B cell (primary cell): ENCODE data around the gene RPH3AL. TPM values are rescaled to one million over a fixed set of nuclear protein-coding genes. Genes with fewer than 3 reads are reported as not detected.

Source experiments
- ATAC-seq: fragments of 200-7000 bp; cut with Tn5 transposase; one replicate; pipeline ENCODE4 v1.10.0; 2021; ENCODE audit warnings: low read depth, mild to moderate bottlenecking, moderate number of reproducible peaks, moderate library complexity
- CTCF ChIA-PET: fragments of 350-600 bp; sonication (Branson Sonifier 250); formaldehyde crosslinking; loops from one replicate; lab custom pipeline; 2021; ENCODE audit warnings: antibody characterized with exemption, inconsistent platforms; lab: Charles Lee
- POLR2A ChIA-PET: fragments of 350-600 bp; sonication (Branson Sonifier 250); formaldehyde crosslinking; loops from one replicate; lab custom pipeline; 2021; ENCODE audit warnings: antibody characterized with exemption; lab: Charles Lee
- DNase-seq: peaks from one replicate; pipeline ENCODE4 v3.0.0; 2013
- H2AFZ ChIP-seq: 2 replicates; pipeline ENCODE4 v1.6.1; 2012; ENCODE audit warnings: mild to moderate bottlenecking, low read depth, low read length; ENCODE audit not compliant: insufficient read depth, poor library complexity, severe bottlenecking
- H3K27ac ChIP-seq, 2 donors: 1 replicate in 1 of 2; 2 replicates in 1 of 2; pipeline ENCODE4 v1.5.1; 2012 to 2013; ENCODE audit warnings: low read length in 2 of 2, mild to moderate bottlenecking in 2 of 2, moderate library complexity in 1 of 2
- H3K27me3 ChIP-seq, 4 experiments: fragments of 200-600 bp in 1 of 4; sonication (generic) in 1 of 4; replicated peaks in 1 of 4; 1 replicate in 2 of 4; 2 replicates in 2 of 4; pipeline versions ENCODE4 v1.6.1 to v1.7.0; 2013 to 2016; ENCODE audit warnings: low read length in 3 of 4, mild to moderate bottlenecking in 2 of 4, mixed read lengths in 1 of 4, moderate library complexity in 1 of 4; ENCODE audit not compliant: insufficient read depth in 4 of 4, control insufficient read depth in 3 of 4; ENCODE audit errors: control extremely low read depth in 1 of 4
- H3K36me3 ChIP-seq, 2 experiments: replicated peaks in 1 of 2; 1 replicate in 1 of 2; 2 replicates in 1 of 2; pipeline versions ENCODE4 v1.6.1 to v1.7.1; 2013; ENCODE audit warnings: low read length in 1 of 2; ENCODE audit not compliant: insufficient read depth in 2 of 2, control insufficient read depth in 1 of 2; ENCODE audit errors: control extremely low read depth in 1 of 2, extremely low read depth in 1 of 2
- H3K4me1 ChIP-seq, 2 donors: fragments of 200-600 bp in 1 of 2; sonication (generic) in 1 of 2; 1 replicate in 1 of 2; 2 replicates in 1 of 2; pipeline versions ENCODE4 v1.5.1 to v1.6.1; 2013 to 2017; ENCODE audit warnings: low read length in 2 of 2; ENCODE audit not compliant: control insufficient read depth in 2 of 2, insufficient read depth in 2 of 2
- H3K4me2 ChIP-seq: replicated peaks from 2 replicates; pipeline ENCODE3; 2012; ENCODE audit warnings: mild to moderate bottlenecking, low read depth, low read length; ENCODE audit not compliant: poor library complexity, severe bottlenecking
- H3K4me3 ChIP-seq, 5 experiments: fragments of 200-600 bp in 1 of 5; sonication (generic) in 1 of 5; 1 replicate in 3 of 5; 2 replicates in 2 of 5; pipeline versions ENCODE4 v1.5.1 to v1.7.0; 2011 to 2016; ENCODE audit warnings: low read length in 4 of 5, mild to moderate bottlenecking in 4 of 5, low read depth in 2 of 5, control low read depth in 1 of 5, moderate library complexity in 1 of 5; ENCODE audit not compliant: insufficient read depth in 1 of 5; ENCODE audit errors: control extremely low read depth in 1 of 5, extremely low read depth in 1 of 5
- H3K79me2 ChIP-seq: fragments of 200-600 bp; sonication (generic); one replicate; pipeline ENCODE4 v1.6.0; 2016; ENCODE audit warnings: low read length; ENCODE audit not compliant: control insufficient read depth, insufficient read depth
- H3K9ac ChIP-seq: fragments of 200-600 bp; sonication (generic); 2 replicates; pipeline ENCODE4 v1.6.1; 2017; ENCODE audit warnings: mild to moderate bottlenecking, low read length, moderate library complexity
- H3K9me3 ChIP-seq, 3 donors: one replicate each; pipeline versions ENCODE4 v1.6.1 to v1.7.1; 2013; ENCODE audit warnings: low read length in 2 of 3; ENCODE audit not compliant: control insufficient read depth in 2 of 3, insufficient read depth in 1 of 3; ENCODE audit errors: control extremely low read depth in 1 of 3
- H4K20me1 ChIP-seq: 2 replicates; pipeline ENCODE4 v1.6.0; 2012; ENCODE audit warnings: mild to moderate bottlenecking, low read length; ENCODE audit not compliant: insufficient read depth, control insufficient read depth, poor library complexity, severe bottlenecking
- H3K27ac Mint-ChIP-seq: one replicate; pipeline ENCODE4 v1.8.0; 2021; ENCODE audit warnings: mixed read lengths
- H3K27me3 Mint-ChIP-seq: one replicate; pipeline ENCODE4 v1.8.0; 2021; ENCODE audit warnings: mixed read lengths
- H3K4me1 Mint-ChIP-seq: one replicate; pipeline ENCODE4 v1.8.0; 2021; ENCODE audit warnings: mixed read lengths
- H3K4me3 Mint-ChIP-seq: one replicate; pipeline ENCODE4 v1.8.0; 2021; ENCODE audit warnings: mixed read lengths
- H3K9me3 Mint-ChIP-seq: one replicate; pipeline ENCODE4 v1.8.0; 2022; ENCODE audit warnings: mixed read lengths; ENCODE audit not compliant: insufficient read depth
- CTCF ChIP-seq: fragments of 200-600 bp; IDR thresholded peaks from one replicate; pipeline ENCODE4 v1.8.0; 2022; ENCODE audit warnings: antibody characterized with exemption, mild to moderate bottlenecking
- EZH2 ChIP-seq: IDR thresholded peaks from 2 replicates; pipeline ENCODE4 v1.6.1; 2012; ENCODE audit warnings: borderline replicate concordance, low read depth, mild to moderate bottlenecking, moderate library complexity, low read length; ENCODE audit not compliant: insufficient read depth, poor library complexity, severe bottlenecking
- WGBS: methylation state at CpG from one replicate; pipeline ENCODE4 v1.1.5; 2013; ENCODE audit warnings: missing lambda C conversion rate; ENCODE audit not compliant: insufficient coverage; 5-methylcytosine and 5-hydroxymethylcytosine counted together
- intact Hi-C: fragments of 100-400 bp; cut with micrococcal nuclease; formaldehyde crosslinking; loops from one replicate; pipeline ENCODE4 v1.10.0; 2022
- polyA plus RNA-seq: library from polyadenylated mRNA; depleted of rRNA; stranded (reverse); fragments of >200 nt; gene quantifications from 2 replicates; pipeline ENCODE4 v1.2.3, GENCODE V29; 2012
- total RNA-seq, 2 donors: library from RNA; stranded (reverse); fragments of 120-200 nt in 1 of 2; gene quantifications; 1 replicate in 1 of 2; 2 replicates in 1 of 2; pipeline versions ENCODE4 v1.2.3 to v1.2.4, GENCODE V29; 2013 to 2022

RPH3AL gene
- total and polyA plus RNA-seq, 2 donors (not counting 1 experiment from before 2014, with no cell fraction given) = 10.8 to 13.3 TPM

GRCh38 chr17:291587-291986 lies 61.0 kb downstream of the RPH3AL start:
- Histone ChIP-seq H3K27ac (no peak overlapping the region), H3K9ac (no peak overlapping the region), H3K79me2 (no peaks in the 10 kb centered on the region), H3K4me2 (no peak overlapping the region), H4K20me1 (no peaks in the 10 kb centered on the region), H3K27me3 (peaks cover 0 to 3% (median 0%) of the 10 kb centered on the region in 4 experiments), H3K9me3 (no peaks in the 10 kb centered on the region), H3K4me1 (no peaks in the 10 kb centered on the region), H2AFZ (no peak overlapping the region), H3K36me3 (no peaks in the 10 kb centered on the region), H3K4me3 (no peak overlapping the region)
- CTCF ChIA-PET = interaction anchor here (1.0 kb wide), 1 partner anchor 11 kb away, joined by 3 read pairs; no protein-coding TSS in a partner anchor
- no peak for ATAC-seq
- intact Hi-C loops = no loop called here
- Mint-ChIP-seq H3K9me3 (no peaks in the 10 kb centered on the region), H3K27me3 (peaks cover 6% of the 10 kb centered on the region), H3K4me3 (no peak overlapping the region), H3K4me1 (no peaks in the 10 kb centered on the region), H3K27ac (no peak overlapping the region)
- POLR2A ChIA-PET = no interaction called here
- no peak for TF ChIP-seq EZH2
- no peak for TF ChIP-seq CTCF
- DNase-seq = no peak
- 73% methylated on average over 4 of the region's 7 CpGs for WGBS

GRCh38 chr17:290626-291025 lies 62.0 kb downstream of the RPH3AL start:
- Mint-ChIP-seq H3K9me3 (no peaks in the 10 kb centered on the region), H3K4me1 (no peaks in the 10 kb centered on the region), H3K27ac (peak overlapping the region; percentile 6), H3K4me3 (no peak overlapping the region), H3K27me3 (peaks cover 6% of the 10 kb centered on the region)
- no peak overlapping the region for H3K9ac ChIP-seq
- H3K9me3 ChIP-seq = peaks cover 0 to 4% (median 0%) of the 10 kb centered on the region in 3 donors
- no peak for ATAC-seq
- TF ChIP-seq EZH2 = no peak
- no peak for TF ChIP-seq CTCF
- H3K4me3 ChIP-seq = no peak overlapping the region
- WGBS = 91% methylated on average over 18 of the region's 18 CpGs
- no peak overlapping the region for H3K27ac ChIP-seq
- H3K79me2 ChIP-seq = no peaks in the 10 kb centered on the region
- POLR2A ChIA-PET = no interaction called here
- no peak overlapping the region for H3K4me2 ChIP-seq
- CTCF ChIA-PET = interaction anchor here (1.0 kb wide), 1 partner anchor 10 kb away, joined by 3 read pairs; no protein-coding TSS in a partner anchor
- H3K27me3 ChIP-seq = peaks cover 0 to 3% (median 0%) of the 10 kb centered on the region in 4 experiments
- intact Hi-C loops = no loop called here
- no peaks in the 10 kb centered on the region for H4K20me1 ChIP-seq
- H2AFZ ChIP-seq = no peak overlapping the region
- H3K4me1 ChIP-seq = no peaks in the 10 kb centered on the region
- no peak for DNase-seq
- no peaks in the 10 kb centered on the region for H3K36me3 ChIP-seq
